SK-N-SH (cell line): ENCODE results near the gene S1PR2. TPM values are rescaled to one million over a fixed set of nuclear protein-coding genes. Genes with fewer than 3 reads are reported as not detected.

Source experiments
- CTCF ChIA-PET: fragments of 300-600, 350-600 bp; formaldehyde crosslinking; extraction: SDS; loops from one replicate; lab custom pipeline; 2021; lab: Yijun Ruan, JAX
- POLR2A ChIA-PET: fragments of 350-600 bp; sonication (Branson Sonifier 250); formaldehyde crosslinking; extraction: SDS; loops from one replicate; lab custom pipeline; 2020; ENCODE audit warnings: antibody characterized with exemption, inconsistent platforms; lab: Yijun Ruan, JAX
- DNase-seq: peaks from one replicate; pipeline ENCODE4 v3.0.0; 2012
- H2AFZ ChIP-seq: fragments of 200-600 bp; sonication (generic); 2 replicates; pipeline ENCODE4 v1.8.1; 2016; ENCODE audit warnings: antibody characterized with exemption, mild to moderate bottlenecking, low read depth
- H3F3A ChIP-seq: fragments of 200-600 bp; sonication (generic); replicated peaks from 2 replicates; pipeline ENCODE3; 2016; ENCODE audit warnings: antibody characterized with exemption, mild to moderate bottlenecking; ENCODE audit not compliant: insufficient read depth
- H3K27ac ChIP-seq, 2 experiments: fragments of 200-500 bp in 1 of 2; fragments of 200-600 bp in 1 of 2; sonication (Bioruptor generic) in 1 of 2; sonication (generic), shearing (Covaris generic) in 1 of 2; 2 replicates each; pipeline versions ENCODE4 v1.5.1 to v1.6.1; 2014 to 2016; ENCODE audit warnings: low read depth in 2 of 2, inconsistent platforms in 1 of 2, low read length in 1 of 2, mild to moderate bottlenecking in 1 of 2, mixed read lengths in 1 of 2
- H3K27me3 ChIP-seq: fragments of 200-600 bp; sonication (generic), shearing (Covaris generic); 2 replicates; pipeline ENCODE4 v1.6.1; 2016; ENCODE audit warnings: mixed run types; ENCODE audit not compliant: insufficient read depth
- H3K36me3 ChIP-seq, 2 experiments: fragments of 200-500 bp in 1 of 2; fragments of 200-600 bp in 1 of 2; sonication (Bioruptor generic) in 1 of 2; sonication (generic) in 1 of 2; replicated peaks in 1 of 2; 2 replicates each; pipeline versions ENCODE3 to v1.5.1; 2014 to 2016; ENCODE audit warnings: low read length in 1 of 2, mild to moderate bottlenecking in 1 of 2; ENCODE audit not compliant: insufficient read depth in 2 of 2, control insufficient read depth in 1 of 2
- H3K4me1 ChIP-seq, 2 experiments: fragments of 200-500 bp in 1 of 2; fragments of 200-600 bp in 1 of 2; sonication (Bioruptor generic) in 1 of 2; sonication (generic), shearing (Covaris generic) in 1 of 2; 2 replicates each; pipeline versions ENCODE4 v1.5.1 to v1.6.1; 2014 to 2016; ENCODE audit warnings: low read depth in 1 of 2, low read length in 1 of 2, mixed run types in 1 of 2; ENCODE audit not compliant: insufficient read depth in 2 of 2, control insufficient read depth in 1 of 2
- H3K4me2 ChIP-seq: fragments of 200-600 bp; sonication (generic), shearing (Covaris generic); 2 replicates; pipeline ENCODE4 v1.6.1; 2017; ENCODE audit warnings: mixed run types
- H3K4me3 ChIP-seq, 2 experiments: fragments of 200-500 bp in 1 of 2; fragments of 200-600 bp in 1 of 2; sonication (Bioruptor generic) in 1 of 2; sonication (generic), shearing (Covaris generic) in 1 of 2; 2 replicates each; pipeline versions ENCODE4 v1.5.1 to v1.8.1; 2014 to 2016; ENCODE audit warnings: low read depth in 2 of 2, inconsistent platforms in 1 of 2, low read length in 1 of 2, mild to moderate bottlenecking in 1 of 2, mixed read lengths in 1 of 2, moderate library complexity in 1 of 2
- H3K79me2 ChIP-seq: fragments of 200-600 bp; sonication (generic); 2 replicates; pipeline ENCODE4 v1.8.1; 2017; ENCODE audit warnings: mild to moderate bottlenecking; ENCODE audit not compliant: insufficient read depth
- H3K9ac ChIP-seq: fragments of 200-600 bp; sonication (generic); 2 replicates; pipeline ENCODE4 v1.6.1; 2017; ENCODE audit warnings: mixed run types
- H3K9me2 ChIP-seq: fragments of 200-600 bp; sonication (generic); 2 replicates; pipeline ENCODE4 v1.6.1; 2017; ENCODE audit warnings: mixed run types
- H3K9me3 ChIP-seq: fragments of 200-600 bp; sonication (generic); 2 replicates; pipeline ENCODE4 v1.6.1; 2017; ENCODE audit warnings: mixed run types, mild to moderate bottlenecking, moderate library complexity
- H4K20me1 ChIP-seq: fragments of 200-600 bp; sonication (generic); 2 replicates; pipeline ENCODE4 v1.6.1; 2017; ENCODE audit warnings: mild to moderate bottlenecking, mixed run types; ENCODE audit not compliant: insufficient read depth
- CHD2 ChIP-seq: fragments of 150-350 bp; IDR thresholded peaks from 2 replicates; pipeline ENCODE4 v1.6.1; 2018; ENCODE audit warnings: low read length; ENCODE audit not compliant: partially characterized antibody
- EZH2phosphoT487 ChIP-seq: fragments of 200-600 bp; sonication (generic); IDR thresholded peaks from 2 replicates; pipeline ENCODE4 v1.6.1; 2017; ENCODE audit warnings: low read depth, mixed run types, mild to moderate bottlenecking, antibody characterized with exemption, moderate library complexity, borderline replicate concordance
- FOXJ3 ChIP-seq: sonication (generic); formaldehyde crosslinking; IDR thresholded peaks from 2 replicates; pipeline ENCODE4 v1.5.1; 2020; ENCODE audit warnings: mild to moderate bottlenecking, missing genetic modification reagents
- FOXM1 ChIP-seq: IDR thresholded peaks from 2 replicates; pipeline ENCODE4 v1.4.0; 2012; ENCODE audit warnings: low read depth, mild to moderate bottlenecking
- GABPA ChIP-seq: IDR thresholded peaks from 2 replicates; pipeline ENCODE4 v1.4.0; 2012; ENCODE audit warnings: low read depth, mild to moderate bottlenecking
- GATA2 ChIP-seq: sonication (generic); formaldehyde crosslinking; IDR thresholded peaks from 2 replicates; pipeline ENCODE4 v1.5.0; 2020; ENCODE audit warnings: mild to moderate bottlenecking, missing genetic modification reagents
- MEF2A ChIP-seq: IDR thresholded peaks from 2 replicates; pipeline ENCODE4 v1.4.0; 2012; ENCODE audit warnings: low read depth, borderline replicate concordance
- NRF1 ChIP-seq: IDR thresholded peaks from 2 replicates; pipeline ENCODE4 v1.6.1; 2012; ENCODE audit warnings: low read depth, mild to moderate bottlenecking, low read length
- POLR2AphosphoS5 ChIP-seq: IDR thresholded peaks from 2 replicates; pipeline ENCODE4 v1.6.1; 2012; ENCODE audit warnings: low read depth, low read length
- RCOR1 ChIP-seq: fragments of 150-350 bp; IDR thresholded peaks from 2 replicates; pipeline ENCODE4 v1.6.1; 2017; ENCODE audit warnings: antibody characterized with exemption, low read length
- RXRA ChIP-seq: IDR thresholded peaks from 2 replicates; pipeline ENCODE4 v1.4.0; 2012; ENCODE audit warnings: low read depth, mild to moderate bottlenecking, borderline replicate concordance
- TAF1 ChIP-seq: IDR thresholded peaks from 2 replicates; pipeline ENCODE4 v1.6.1; 2012; ENCODE audit warnings: low read depth, mild to moderate bottlenecking, low read length, moderate library complexity, borderline replicate concordance
- TCF12 ChIP-seq: IDR thresholded peaks from 2 replicates; pipeline ENCODE4 v1.4.0; 2012
- USF2 ChIP-seq: fragments of 150-350 bp; IDR thresholded peaks from 2 replicates; pipeline ENCODE4 v1.6.1; 2017; ENCODE audit warnings: antibody characterized with exemption, low read length, low read depth, borderline replicate concordance
- WGBS: methylation state at CpG from one replicate; pipeline ENCODE4 v1.1.6; 2017; ENCODE audit warnings: low lambda C conversion rate; 5-methylcytosine and 5-hydroxymethylcytosine counted together
- polyA plus RNA-seq, 3 experiments: library from polyadenylated mRNA; depleted of rRNA; stranded (reverse); fragments of >200 nt; gene quantifications; 2 replicates each; pipeline ENCODE4 v1.2.3, GENCODE V29; 2012
- TF ChIP-seq, protein P1 (sequence below): fragments of 150-350 bp; IDR thresholded peaks from 2 replicates; pipeline ENCODE4 v1.6.1; 2016; ENCODE audit warnings: mild to moderate bottlenecking, low read depth, low read length
- TF ChIP-seq, protein P2 (sequence below): IDR thresholded peaks from 2 replicates; pipeline ENCODE4; 2012

Gene S1PR2
- polyA plus RNA-seq, 1 of the 3 experiments (the other 2 are of a cell fraction) = 3.6 TPM

GRCh38 chr19:10222201-10222890 lies 8.8 kb downstream of the S1PR2 start:
- Histone ChIP-seq H3K79me2 (no peaks in the 10 kb centered on the region), H3K9ac (no peak overlapping the region), H3K9me2 (no peaks in the 10 kb centered on the region), H3K27ac (no peak overlapping the region), H2AFZ (no peak overlapping the region), H3K27me3 (no peaks in the 10 kb centered on the region), H3K4me2 (no peak overlapping the region), H3K4me1 (peaks cover 0 to 16% of the 10 kb centered on the region in 2 experiments; a peak in 1 of 4 replicates), H3F3A (no peaks in the 10 kb centered on the region), H3K4me3 (no peak overlapping the region), H4K20me1 (no peaks in the 10 kb centered on the region), H3K9me3 (no peaks in the 10 kb centered on the region), H3K36me3 (no peaks in the 10 kb centered on the region)
- DNase-seq = no peak
- WGBS = 89% methylated on average over 14 of the region's 14 CpGs
- CTCF ChIA-PET = interaction anchor here (2.1 kb wide), 1 partner anchor 28 kb away, joined by 7 read pairs; no protein-coding TSS in a partner anchor
- POLR2A ChIA-PET = no interaction called here
- no peak for TF ChIP-seq POLR2AphosphoS5
- TF ChIP-seq GABPA = no peak
- TF ChIP-seq FOXM1 = no peak
- TF ChIP-seq FOXJ3 (CRISPR knock-in tag) = no peak
- TF ChIP-seq USF2 = no peak
- no peak for TF ChIP-seq NRF1
- TF ChIP-seq, protein P1, sequence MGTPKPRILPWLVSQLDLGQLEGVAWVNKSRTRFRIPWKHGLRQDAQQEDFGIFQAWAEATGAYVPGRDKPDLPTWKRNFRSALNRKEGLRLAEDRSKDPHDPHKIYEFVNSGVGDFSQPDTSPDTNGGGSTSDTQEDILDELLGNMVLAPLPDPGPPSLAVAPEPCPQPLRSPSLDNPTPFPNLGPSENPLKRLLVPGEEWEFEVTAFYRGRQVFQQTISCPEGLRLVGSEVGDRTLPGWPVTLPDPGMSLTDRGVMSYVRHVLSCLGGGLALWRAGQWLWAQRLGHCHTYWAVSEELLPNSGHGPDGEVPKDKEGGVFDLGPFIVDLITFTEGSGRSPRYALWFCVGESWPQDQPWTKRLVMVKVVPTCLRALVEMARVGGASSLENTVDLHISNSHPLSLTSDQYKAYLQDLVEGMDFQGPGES = no peak
- no peak for TF ChIP-seq TCF12
- TF ChIP-seq RXRA = no peak
- TF ChIP-seq, protein P2, sequence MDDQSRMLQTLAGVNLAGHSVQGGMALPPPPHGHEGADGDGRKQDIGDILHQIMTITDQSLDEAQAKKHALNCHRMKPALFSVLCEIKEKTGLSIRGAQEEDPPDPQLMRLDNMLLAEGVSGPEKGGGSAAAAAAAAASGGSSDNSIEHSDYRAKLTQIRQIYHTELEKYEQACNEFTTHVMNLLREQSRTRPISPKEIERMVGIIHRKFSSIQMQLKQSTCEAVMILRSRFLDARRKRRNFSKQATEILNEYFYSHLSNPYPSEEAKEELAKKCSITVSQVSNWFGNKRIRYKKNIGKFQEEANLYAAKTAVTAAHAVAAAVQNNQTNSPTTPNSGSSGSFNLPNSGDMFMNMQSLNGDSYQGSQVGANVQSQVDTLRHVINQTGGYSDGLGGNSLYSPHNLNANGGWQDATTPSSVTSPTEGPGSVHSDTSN = no peak
- TF ChIP-seq EZH2phosphoT487 = no peak
- no peak for TF ChIP-seq MEF2A
- TF ChIP-seq CHD2 = no peak
- TF ChIP-seq TAF1 = no peak
- TF ChIP-seq RCOR1 = no peak
- TF ChIP-seq GATA2 (CRISPR knock-in tag) = no peak
